ENCODE measurements around the gene VIPR2.

Gene VIPR2

DNA sequence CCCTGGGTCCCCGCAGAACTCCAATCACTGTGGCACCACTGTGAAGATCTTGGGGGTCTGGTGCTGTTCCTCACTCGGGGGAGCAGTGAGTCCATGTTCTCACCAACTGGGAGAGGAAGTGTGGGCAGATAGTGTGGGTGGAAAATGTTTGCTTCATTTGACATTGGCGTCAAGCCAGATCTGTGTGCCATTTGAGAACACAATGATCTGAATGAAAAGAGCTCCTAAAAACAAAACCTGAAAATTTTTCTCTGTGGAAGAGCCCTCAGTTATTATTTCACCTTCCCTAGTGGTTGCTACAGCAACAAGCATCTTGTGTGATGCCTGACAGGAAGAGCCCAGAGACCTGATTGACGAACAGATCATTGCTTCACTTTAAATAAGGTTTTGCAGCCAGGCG lies 125.6 kb downstream of the VIPR2 start:
- Histone ChIP-seq H3K9me3 (ENCODE audit: control insufficient read depth, insufficient read depth, low read depth, low read length) (peaks cover 7% of the 10 kb centered on the region; the same call in 1 of the 2 replicates), H3K36me3 (ENCODE audit: control insufficient read depth, insufficient read depth, low read length) (no peaks in the 10 kb centered on the region), H3K27ac (ENCODE audit: low read depth, low read length) (no peak overlapping the region), H3K4me1 (ENCODE audit: control insufficient read depth, insufficient read depth, low read length) (peaks cover 10% of the 10 kb centered on the region; the same call in 1 of the 2 replicates), H3K9ac (ENCODE audit: low read length) (no peak overlapping the region), H3K4me3 (ENCODE audit: low read depth, low read length) (no peak overlapping the region), H3K27me3 (ENCODE audit: control insufficient read depth, insufficient read depth, low read length) (no peaks in the 10 kb centered on the region)

DNA sequence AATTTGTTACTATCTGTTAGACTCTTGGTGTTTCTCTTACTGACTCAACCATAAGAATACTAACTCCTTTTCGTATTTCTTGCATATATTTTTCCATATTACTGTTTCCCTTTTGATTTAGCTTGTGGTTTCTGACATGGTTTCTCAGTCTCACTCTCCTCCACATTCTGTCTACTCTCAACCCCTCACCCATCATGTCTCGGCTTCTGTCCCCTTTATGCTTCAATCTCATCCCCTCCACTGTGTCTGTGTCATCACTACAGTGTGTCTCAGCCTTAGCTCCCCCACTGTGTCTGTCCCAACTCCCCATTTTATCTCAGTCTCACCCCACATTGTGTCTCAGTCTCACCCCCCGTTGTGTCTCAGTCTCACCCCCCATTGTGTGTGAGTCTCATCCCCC lies 126.9 kb downstream of the VIPR2 start:
- Histone ChIP-seq H3K27me3 (ENCODE audit: control insufficient read depth, insufficient read depth, low read length) (no peaks in the 10 kb centered on the region), H3K27ac (ENCODE audit: low read depth, low read length) (no peak overlapping the region), H3K4me1 (ENCODE audit: control insufficient read depth, insufficient read depth, low read length) (peaks cover 10% of the 10 kb centered on the region; the same call in 1 of the 2 replicates), H3K36me3 (ENCODE audit: control insufficient read depth, insufficient read depth, low read length) (no peaks in the 10 kb centered on the region), H3K9me3 (ENCODE audit: control insufficient read depth, insufficient read depth, low read depth, low read length) (peaks cover 7% of the 10 kb centered on the region; the same call in 1 of the 2 replicates), H3K9ac (ENCODE audit: low read length) (no peak overlapping the region), H3K4me3 (ENCODE audit: low read depth, low read length) (no peak overlapping the region)

DNA sequence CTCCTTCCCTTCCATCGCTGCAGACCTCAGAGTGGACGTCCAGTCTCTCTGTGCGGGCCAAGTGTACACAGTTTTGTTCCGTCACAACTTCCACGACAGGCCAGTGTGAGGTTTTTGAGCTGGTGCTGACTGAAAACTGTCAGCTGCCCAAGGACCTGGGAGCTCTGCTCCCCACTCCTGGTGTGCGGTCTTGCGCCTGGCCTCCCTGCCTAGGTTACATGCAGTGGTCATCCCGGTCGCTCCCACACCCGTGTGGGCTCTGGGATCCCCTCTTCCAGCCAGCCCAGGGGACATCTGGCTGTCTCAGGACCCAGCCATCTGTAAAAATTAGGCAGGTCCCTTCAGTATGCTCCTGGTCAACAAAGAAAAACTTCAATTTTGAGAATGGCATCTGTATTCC lies 127.5 kb downstream of the VIPR2 start:
- peaks cover 7% of the 10 kb centered on the region; the same call in 1 of the 2 replicates for H3K9me3 ChIP-seq (ENCODE audit: control insufficient read depth, insufficient read depth, low read depth, low read length)
- peaks cover 10% of the 10 kb centered on the region; the same call in 1 of the 2 replicates for H3K4me1 ChIP-seq (ENCODE audit: control insufficient read depth, insufficient read depth, low read length)
- no peaks in the 10 kb centered on the region for H3K27me3 ChIP-seq (ENCODE audit: control insufficient read depth, insufficient read depth, low read length)
- H3K4me3 ChIP-seq (ENCODE audit: low read depth, low read length), result no peak overlapping the region
- H3K36me3 ChIP-seq (ENCODE audit: control insufficient read depth, insufficient read depth, low read length), result no peaks in the 10 kb centered on the region
- H3K27ac ChIP-seq (ENCODE audit: low read depth, low read length), result no peak overlapping the region
- H3K9ac ChIP-seq (ENCODE audit: low read length), result no peak overlapping the region

DNA sequence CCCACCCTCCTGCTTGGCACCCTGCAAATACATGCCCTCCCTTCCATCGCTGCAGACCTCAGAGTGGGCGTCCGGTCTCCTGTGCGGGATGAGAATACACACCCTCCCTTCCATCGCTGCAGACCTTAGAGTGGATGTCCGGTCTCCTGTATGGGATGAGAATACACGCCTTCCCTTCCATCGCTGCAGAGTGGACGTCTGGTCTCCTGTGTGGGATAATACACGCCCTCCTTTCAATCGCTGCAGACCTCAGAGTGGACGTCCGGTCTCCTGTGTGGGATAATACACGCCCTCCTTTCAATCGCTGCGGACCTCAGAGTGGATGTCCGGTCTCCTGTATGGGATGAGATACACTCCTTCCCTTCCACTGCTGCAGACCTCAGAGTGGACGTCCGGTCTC lies 128.1 kb downstream of the VIPR2 start:
- H3K4me1 ChIP-seq (ENCODE audit: control insufficient read depth, insufficient read depth, low read length), result peaks cover 10% of the 10 kb centered on the region; the same call in 1 of the 2 replicates
- H3K9me3 ChIP-seq (ENCODE audit: control insufficient read depth, insufficient read depth, low read depth, low read length), result peaks cover 7% of the 10 kb centered on the region; the same call in 1 of the 2 replicates
- no peaks in the 10 kb centered on the region for H3K36me3 ChIP-seq (ENCODE audit: control insufficient read depth, insufficient read depth, low read length)
- H3K9ac ChIP-seq (ENCODE audit: low read length), result no peak overlapping the region
- no peaks in the 10 kb centered on the region for H3K27me3 ChIP-seq (ENCODE audit: control insufficient read depth, insufficient read depth, low read length)
- no peak overlapping the region for H3K27ac ChIP-seq (ENCODE audit: low read depth, low read length)
- H3K4me3 ChIP-seq (ENCODE audit: low read depth, low read length), result no peak overlapping the region

GRCh38 chr7:159015454-159016410 lies 128.9 kb downstream of the VIPR2 start:
- H3K27me3 ChIP-seq (ENCODE audit: control insufficient read depth, insufficient read depth, low read length), result no peaks in the 10 kb centered on the region
- H3K4me3 ChIP-seq (ENCODE audit: low read depth, low read length), result no peak overlapping the region
- no peak overlapping the region for H3K9ac ChIP-seq (ENCODE audit: low read length)
- no peaks in the 10 kb centered on the region for H3K36me3 ChIP-seq (ENCODE audit: control insufficient read depth, insufficient read depth, low read length)
- peaks cover 10% of the 10 kb centered on the region; the same call in 1 of the 2 replicates for H3K4me1 ChIP-seq (ENCODE audit: control insufficient read depth, insufficient read depth, low read length)
- H3K9me3 ChIP-seq (ENCODE audit: control insufficient read depth, insufficient read depth, low read depth, low read length), result peaks cover 7% of the 10 kb centered on the region; the same call in 1 of the 2 replicates
- H3K27ac ChIP-seq (ENCODE audit: low read depth, low read length), result no peak overlapping the region

DNA sequence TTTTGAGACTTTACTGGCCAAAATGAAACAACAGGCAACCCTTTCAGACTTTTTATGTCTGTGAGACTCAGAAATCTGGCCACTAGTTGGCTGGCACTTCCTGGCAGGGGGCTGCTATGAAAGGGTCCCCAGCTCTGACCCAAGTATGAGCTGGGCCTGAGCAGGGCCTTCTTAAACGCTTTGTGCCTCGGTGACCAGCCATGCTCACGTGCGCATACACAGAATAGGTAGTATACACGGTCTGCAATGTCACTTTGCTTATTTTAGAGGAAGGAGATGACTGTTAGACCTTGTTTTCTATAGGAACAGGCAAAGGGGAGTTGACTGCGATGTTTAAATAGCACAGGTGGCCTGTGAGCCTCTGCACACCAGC lies 129.6 kb downstream of the VIPR2 start:
- H3K4me3 ChIP-seq (ENCODE audit: low read depth, low read length), result no peak overlapping the region
- no peaks in the 10 kb centered on the region for H3K27me3 ChIP-seq (ENCODE audit: control insufficient read depth, insufficient read depth, low read length)
- no peaks in the 10 kb centered on the region for H3K36me3 ChIP-seq (ENCODE audit: control insufficient read depth, insufficient read depth, low read length)
- no peak overlapping the region for H3K9ac ChIP-seq (ENCODE audit: low read length)
- no peak overlapping the region for H3K27ac ChIP-seq (ENCODE audit: low read depth, low read length)
- peaks cover 7% of the 10 kb centered on the region; the same call in 1 of the 2 replicates for H3K9me3 ChIP-seq (ENCODE audit: control insufficient read depth, insufficient read depth, low read depth, low read length)
- H3K4me1 ChIP-seq (ENCODE audit: control insufficient read depth, insufficient read depth, low read length), result peaks cover 10% of the 10 kb centered on the region; the same call in 1 of the 2 replicates

DNA sequence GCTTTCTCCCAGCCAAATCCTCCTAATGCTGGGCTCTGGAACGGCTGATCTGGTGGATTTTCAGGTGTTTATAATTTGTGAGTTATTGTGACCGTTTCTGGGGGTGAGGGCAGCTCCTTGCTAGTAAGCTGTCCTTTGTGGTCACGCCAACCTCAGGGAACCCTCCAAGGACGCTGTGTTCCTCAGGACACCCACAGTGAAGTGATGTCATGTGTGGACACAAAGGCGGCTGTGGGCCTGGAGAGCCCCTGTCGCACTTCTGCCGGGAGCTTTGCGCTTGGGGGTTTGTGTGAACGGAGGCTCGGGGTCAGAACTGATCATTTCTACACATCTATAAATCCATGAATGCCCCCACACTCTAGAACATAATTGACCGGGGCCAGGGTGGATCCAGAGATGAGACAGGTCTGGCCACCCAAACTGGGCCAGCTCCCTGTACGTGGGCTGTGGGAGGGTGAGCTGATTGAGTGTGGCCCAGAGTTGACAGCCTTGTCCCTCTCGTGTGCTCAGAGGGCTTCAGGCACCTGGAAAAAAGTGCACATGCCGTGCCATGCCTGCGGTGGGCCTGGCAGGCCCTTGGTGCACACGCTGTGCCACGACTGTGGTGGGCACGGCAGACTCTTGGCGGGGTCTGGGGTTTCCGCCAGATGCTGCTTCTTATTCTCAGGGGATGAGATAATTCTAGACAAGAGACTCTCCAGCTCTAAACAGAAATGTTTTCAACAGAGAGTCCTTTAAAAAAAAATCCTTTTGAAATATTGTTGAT lies 130.2 kb downstream of the VIPR2 start:
- Histone ChIP-seq H3K4me1 (ENCODE audit: control insufficient read depth, insufficient read depth, low read length) (peaks cover 10% of the 10 kb centered on the region; the same call in 1 of the 2 replicates), H3K27ac (ENCODE audit: low read depth, low read length) (no peak overlapping the region), H3K4me3 (ENCODE audit: low read depth, low read length) (no peak overlapping the region), H3K9me3 (ENCODE audit: control insufficient read depth, insufficient read depth, low read depth, low read length) (peaks cover 7% of the 10 kb centered on the region; the same call in 1 of the 2 replicates), H3K27me3 (ENCODE audit: control insufficient read depth, insufficient read depth, low read length) (no peaks in the 10 kb centered on the region), H3K36me3 (ENCODE audit: control insufficient read depth, insufficient read depth, low read length) (no peaks in the 10 kb centered on the region), H3K9ac (ENCODE audit: low read length) (no peak overlapping the region)

DNA sequence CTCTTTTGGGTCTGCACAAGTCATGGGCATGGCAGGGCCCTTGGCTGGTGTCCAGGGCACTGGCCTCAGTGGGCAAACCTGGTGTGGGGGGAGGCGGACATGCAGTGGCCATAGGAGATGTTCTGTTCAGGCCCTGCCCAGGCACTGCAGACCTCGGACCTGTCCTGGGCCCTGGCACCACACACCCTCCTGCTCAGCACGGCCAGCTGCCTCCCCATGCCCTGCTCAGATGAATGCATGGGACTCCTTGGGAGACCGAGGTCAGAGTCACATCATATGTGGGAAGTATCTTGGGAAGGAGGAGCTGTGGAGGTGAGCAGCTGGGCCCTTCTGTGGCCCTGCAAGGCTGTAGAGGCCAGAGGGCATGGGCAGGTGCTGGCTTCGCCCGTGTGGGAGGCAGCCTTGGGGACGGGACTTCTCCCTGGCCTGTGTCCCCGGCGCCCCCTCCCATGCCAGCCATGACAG lies 130.8 kb downstream of the VIPR2 start:
- Histone ChIP-seq H3K27me3 (ENCODE audit: control insufficient read depth, insufficient read depth, low read length) (no peaks in the 10 kb centered on the region), H3K4me3 (ENCODE audit: low read depth, low read length) (no peak overlapping the region), H3K9me3 (ENCODE audit: control insufficient read depth, insufficient read depth, low read depth, low read length) (peaks cover 7% of the 10 kb centered on the region; the same call in 1 of the 2 replicates), H3K36me3 (ENCODE audit: control insufficient read depth, insufficient read depth, low read length) (no peaks in the 10 kb centered on the region), H3K9ac (ENCODE audit: low read length) (no peak overlapping the region), H3K4me1 (ENCODE audit: control insufficient read depth, insufficient read depth, low read length) (peaks cover 10% of the 10 kb centered on the region; the same call in 1 of the 2 replicates), H3K27ac (ENCODE audit: low read depth, low read length) (no peak overlapping the region)

DNA sequence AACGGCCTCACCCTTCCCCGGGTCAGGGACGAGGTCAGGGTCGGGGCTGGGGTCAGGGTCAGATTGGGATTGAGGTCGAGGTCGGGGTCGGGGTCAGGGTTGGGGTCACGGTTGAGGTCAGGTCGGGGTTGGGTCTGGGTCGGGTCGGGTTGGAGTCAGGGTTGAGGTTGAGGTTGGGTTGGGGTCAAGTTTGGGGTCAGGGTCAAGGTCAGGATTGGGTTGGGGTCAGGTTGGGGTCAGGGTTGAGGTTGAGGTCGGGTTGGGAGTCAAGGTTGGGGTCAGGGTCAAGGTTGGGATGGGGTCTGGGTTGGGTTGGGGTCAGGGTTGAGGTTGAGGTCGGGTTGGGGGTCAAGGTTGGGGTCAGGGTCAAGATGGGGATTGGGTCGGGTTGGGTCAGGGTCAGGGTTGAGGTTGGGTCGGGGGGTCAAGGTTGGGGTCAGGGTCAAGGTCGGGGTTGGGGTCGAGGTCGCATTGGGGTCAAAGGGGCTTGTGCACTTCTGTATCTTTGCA lies 131.4 kb downstream of the VIPR2 start:
- Histone ChIP-seq H3K4me3 (ENCODE audit: low read depth, low read length) (no peak overlapping the region), H3K9ac (ENCODE audit: low read length) (no peak overlapping the region), H3K4me1 (ENCODE audit: control insufficient read depth, insufficient read depth, low read length) (peaks cover 10% of the 10 kb centered on the region; the same call in 1 of the 2 replicates), H3K9me3 (ENCODE audit: control insufficient read depth, insufficient read depth, low read depth, low read length) (peaks cover 2% of the 10 kb centered on the region; the same call in 1 of the 2 replicates), H3K36me3 (ENCODE audit: control insufficient read depth, insufficient read depth, low read length) (no peaks in the 10 kb centered on the region), H3K27ac (ENCODE audit: low read depth, low read length) (no peak overlapping the region), H3K27me3 (ENCODE audit: control insufficient read depth, insufficient read depth, low read length) (no peaks in the 10 kb centered on the region)

- H3K27me3 ChIP-seq (ENCODE audit: control insufficient read depth, insufficient read depth, low read length), result no peaks in the 10 kb centered on the region
- H3K4me1 ChIP-seq (ENCODE audit: control insufficient read depth, insufficient read depth, low read length), result peaks cover 10% of the 10 kb centered on the region; the same call in 1 of the 2 replicates
- H3K36me3 ChIP-seq (ENCODE audit: control insufficient read depth, insufficient read depth, low read length), result no peaks in the 10 kb centered on the region
- H3K9ac ChIP-seq (ENCODE audit: low read length), result no peak overlapping the region
- no peaks in the 10 kb centered on the region for H3K9me3 ChIP-seq (ENCODE audit: control insufficient read depth, insufficient read depth, low read depth, low read length)
- no peak overlapping the region for H3K27ac ChIP-seq (ENCODE audit: low read depth, low read length)
- H3K4me3 ChIP-seq (ENCODE audit: low read depth, low read length), result no peak overlapping the region
Measured at GRCh38 chr7:159012353-159013069, 132.2 kb downstream of the VIPR2 start.

Measured in HUES6 (cell line).